Activated CD4-positive, alpha-beta T cell treated with anti-CD3 and anti-CD28 coated beads for 36 hours (primary cell): Measurements from ENCODE around the gene PLA2G3. TPM values are rescaled to one million over a fixed set of nuclear protein-coding genes. Genes with fewer than 3 reads are reported as not detected.
"Not testable (repeated sequence)": the region's sequence is repeated elsewhere in the genome, so short reads cannot be mapped to it uniquely, and the experiment has no call there.

Experiments
- ATAC-seq: fragments of 200-7000 bp; cut with Tn5 transposase; one replicate; pipeline ENCODE4 v1.10.0; 2021; ENCODE audit warnings: mild to moderate bottlenecking, moderate library complexity
- CTCF ChIA-PET: fragments of 350-600 bp; sonication (Branson Sonifier 250); formaldehyde crosslinking; loops from one replicate; lab custom pipeline; 2021; ENCODE audit warnings: antibody characterized with exemption; lab: Charles Lee
- POLR2A ChIA-PET: fragments of 350-600 bp; sonication (Branson Sonifier 250); formaldehyde crosslinking; loops from one replicate; lab custom pipeline; 2021; ENCODE audit warnings: antibody characterized with exemption, inconsistent platforms; lab: Charles Lee
- DNase-seq: peaks from one replicate; pipeline ENCODE4 v3.0.0-alpha.2; 2020
- H3K27ac Mint-ChIP-seq: one replicate; pipeline ENCODE4 v1.8.0; 2021; ENCODE audit warnings: mixed read lengths
- H3K27me3 Mint-ChIP-seq: one replicate; pipeline ENCODE4 v1.8.0; 2021; ENCODE audit warnings: mixed read lengths
- H3K36me3 Mint-ChIP-seq: one replicate; pipeline ENCODE4 v1.8.0; 2021; ENCODE audit warnings: low read depth, mixed read lengths
- H3K4me1 Mint-ChIP-seq: one replicate; pipeline ENCODE4 v1.8.0; 2021; ENCODE audit warnings: mixed read lengths
- H3K4me3 Mint-ChIP-seq: one replicate; pipeline ENCODE4 v1.8.0; 2021; ENCODE audit warnings: mild to moderate bottlenecking, moderate library complexity, mixed read lengths
- H3K9me3 Mint-ChIP-seq: one replicate; pipeline ENCODE4 v1.8.0; 2021; ENCODE audit warnings: low read depth, mixed read lengths
- intact Hi-C, 2 experiments: fragments of 100-400 bp; cut with DNase I in 1 of 2; cut with micrococcal nuclease in 1 of 2; formaldehyde crosslinking; loops; one replicate each; pipeline versions ENCODE4 v1.14.2 to v1.15.1; 2022 to 2024; cut with DNase I, micrococcal nuclease
- total RNA-seq, 2 experiments: library from RNA; stranded (reverse); gene quantifications; one replicate each; pipeline ENCODE4 v1.2.3, GENCODE V29; 2021

Gene PLA2G3
- total RNA-seq, 2 experiments from 2014 or later = not detected

GRCh38 chr22:31123292-31123602, 17.1 kb downstream of the PLA2G3 start:
- Mint-ChIP-seq H3K36me3 (no peaks in the 10 kb centered on the region), H3K4me1 (no peaks in the 10 kb centered on the region), H3K4me3 (no peak overlapping the region), H3K9me3 (no peaks in the 10 kb centered on the region), H3K27me3 (no peaks in the 10 kb centered on the region), H3K27ac (no peak overlapping the region)
- ATAC-seq = no peak
- no peak for DNase-seq
- intact Hi-C loops = no loop called here
- CTCF ChIA-PET = no interaction called here
- POLR2A ChIA-PET = no interaction called here

GRCh38 chr22:31122532-31123291, 17.6 kb downstream of the PLA2G3 start, which contains the start of gene INPP5J:
Gene INPP5J (plus strand): TSS chr22:31122966. CDS start chr22:31123015, 49 bp downstream.
- no peak within 1 kb of the TSS for H3K27ac Mint-ChIP-seq
- H3K4me3 Mint-ChIP-seq = no peak within 1 kb of the TSS
- no peaks in the 10 kb centered on the region for H3K27me3 Mint-ChIP-seq
- ATAC-seq = no peak
- intact Hi-C loops = no loop called here
- H3K9me3 Mint-ChIP-seq = no peaks in the 10 kb centered on the region
- H3K4me1 Mint-ChIP-seq = no peaks in the 10 kb centered on the region
- H3K36me3 Mint-ChIP-seq = no peaks in the 10 kb centered on the region
- no peak for DNase-seq
- ChIA-PET POLR2A (no interaction called here), CTCF (no interaction called here)

GRCh38 chr22:31122196-31122531, 18.1 kb downstream of the PLA2G3 start:
- intact Hi-C loops = no loop called here
- Mint-ChIP-seq H3K36me3 (no peaks in the 10 kb centered on the region), H3K27ac (no peak overlapping the region), H3K4me3 (no peak overlapping the region), H3K9me3 (no peaks in the 10 kb centered on the region), H3K27me3 (no peaks in the 10 kb centered on the region), H3K4me1 (no peaks in the 10 kb centered on the region)
- ChIA-PET POLR2A (no interaction called here), CTCF (no interaction called here)
- ATAC-seq (no peak), DNase-seq (no peak)

GRCh38 chr22:31121403-31121802, 18.9 kb downstream of the PLA2G3 start:
- H3K27ac Mint-ChIP-seq = no peak overlapping the region
- no peaks in the 10 kb centered on the region for H3K4me1 Mint-ChIP-seq
- POLR2A ChIA-PET = interaction anchor here (0.6 kb wide), 1 partner anchor 227 kb away, joined by 4 read pairs; no protein-coding TSS in a partner anchor
- CTCF ChIA-PET = no interaction called here
- no peaks in the 10 kb centered on the region for H3K27me3 Mint-ChIP-seq
- intact Hi-C loops = no loop called here
- no peak overlapping the region for H3K4me3 Mint-ChIP-seq
- no peak for ATAC-seq
- H3K36me3 Mint-ChIP-seq = no peaks in the 10 kb centered on the region
- no peaks in the 10 kb centered on the region for H3K9me3 Mint-ChIP-seq
- no peak for DNase-seq

- H3K4me1 Mint-ChIP-seq = no peaks in the 10 kb centered on the region
- ChIA-PET POLR2A (interaction anchor here (0.6 kb wide), 1 partner anchor 228 kb away, joined by 4 read pairs; no protein-coding TSS in a partner anchor), CTCF (no interaction called here)
- intact Hi-C loops = no loop called here
- H3K4me3 Mint-ChIP-seq = no peak overlapping the region
- H3K27me3 Mint-ChIP-seq = no peaks in the 10 kb centered on the region
- no peaks in the 10 kb centered on the region for H3K9me3 Mint-ChIP-seq
- no peaks in the 10 kb centered on the region for H3K36me3 Mint-ChIP-seq
- no peak for DNase-seq
- no peak overlapping the region for H3K27ac Mint-ChIP-seq
- ATAC-seq = no peak
Observed at GRCh38 chr22:31120642-31121041, 19.7 kb downstream of the PLA2G3 start.

- ChIA-PET CTCF (no interaction called here), POLR2A (no interaction called here)
- Mint-ChIP-seq H3K4me1 (no peaks in the 10 kb centered on the region), H3K27ac (no peak overlapping the region), H3K27me3 (no peaks in the 10 kb centered on the region), H3K9me3 (no peaks in the 10 kb centered on the region), H3K36me3 (no peaks in the 10 kb centered on the region), H3K4me3 (no peak overlapping the region)
- DNase-seq (no peak), ATAC-seq (no peak)
- intact Hi-C loops = no loop called here
Observed at GRCh38 chr22:31120230-31120629, 20.1 kb downstream of the PLA2G3 start.

GRCh38 chr22:31119026-31119717, 21.1 kb downstream of the PLA2G3 start:
- CTCF ChIA-PET = interaction anchor here (0.8 to 1.1 kb wide), 2 partner anchors 11 to 12 kb away, joined by 4 read pairs; partner anchors contain the start of gene SELENOM
- H3K4me1 Mint-ChIP-seq = no peaks in the 10 kb centered on the region

GRCh38 chr22:31118046-31118820, 22.1 kb downstream of the PLA2G3 start:
- no peak overlapping the region for H3K27ac Mint-ChIP-seq
- H3K9me3 Mint-ChIP-seq = no peaks in the 10 kb centered on the region
- DNase-seq (no peak), ATAC-seq (no peak)
- ChIA-PET CTCF (interaction anchor here (0.8 kb wide), 1 partner anchor 10 kb away, joined by 4 read pairs; no protein-coding TSS in a partner anchor), POLR2A (no interaction called here)
- no peaks in the 10 kb centered on the region for H3K27me3 Mint-ChIP-seq
- H3K4me3 Mint-ChIP-seq = no peak overlapping the region
- H3K36me3 Mint-ChIP-seq = no peaks in the 10 kb centered on the region
- intact Hi-C loops = no loop called here
- H3K4me1 Mint-ChIP-seq = no peaks in the 10 kb centered on the region

More at GRCh38 chr22:31119026-31119717, 21.1 kb downstream of the PLA2G3 start:
- Mint-ChIP-seq H3K27ac (no peak overlapping the region), H3K36me3 (no peaks in the 10 kb centered on the region), H3K27me3 (no peaks in the 10 kb centered on the region), H3K4me3 (no peak overlapping the region), H3K9me3 (no peaks in the 10 kb centered on the region)
- ATAC-seq (no peak), DNase-seq (no peak)
- POLR2A ChIA-PET = no interaction called here
- intact Hi-C loops = no loop called here

GRCh38 chr22:31112547-31113091, 27.7 kb downstream of the PLA2G3 start:
- CTCF ChIA-PET = interaction anchor here (0.7 kb wide), 1 partner anchor 100 kb away, joined by 5 read pairs; the partner anchor contains the start of gene LIMK2
- not testable (repeated sequence) for H3K27ac Mint-ChIP-seq

GRCh38 chr22:31107894-31108218, 32.5 kb downstream of the PLA2G3 start:
- peak overlapping the region; percentile 74 for H3K4me3 Mint-ChIP-seq
- POLR2A ChIA-PET = interaction anchor here (0.6 to 1.5 kb wide), 6 partner anchors 27 to 286 kb away, joined by 3 to 7 read pairs (median 4); partner anchors contain the start of genes SMTN and TUG1
- intact Hi-C loops = loop anchor here (1.0 to 5.0 kb wide), 11 partner anchors 24 to 524 kb away; partner anchors contain the start of genes LIMK2 (in 2 of the 2), DRG1 (in 1 of the 2) and TUG1 (in 1 of the 2)
- CTCF ChIA-PET = interaction anchor here (0.6 to 2.2 kb wide), 25 partner anchors 11 to 973 kb away, joined by 3 to 22 read pairs (median 5); partner anchors contain the start of genes LIMK2, MORC2, PIK3IP1 and TUG1
- H3K4me1 Mint-ChIP-seq = peaks cover 19% of the 10 kb centered on the region
- no peaks in the 10 kb centered on the region for H3K27me3 Mint-ChIP-seq
- DNase-seq (no peak), ATAC-seq (peak; percentile 21)
- no peaks in the 10 kb centered on the region for H3K9me3 Mint-ChIP-seq
- no peaks in the 10 kb centered on the region for H3K36me3 Mint-ChIP-seq
- H3K27ac Mint-ChIP-seq = peak overlapping the region; percentile 59

More at GRCh38 chr22:31112547-31113091, 27.7 kb downstream of the PLA2G3 start:
- H3K4me3 Mint-ChIP-seq, DNase-seq, H3K27me3 Mint-ChIP-seq, H3K36me3 Mint-ChIP-seq, intact Hi-C loops, H3K9me3 Mint-ChIP-seq, ATAC-seq, H3K4me1 Mint-ChIP-seq: not testable (repeated sequence)
- POLR2A ChIA-PET = interaction anchor here (0.6 kb wide), 1 partner anchor 45 kb away, joined by 3 read pairs; no protein-coding TSS in a partner anchor
